GM19372 (cell line): ENCODE data around the gene NEUROD2.

Source experiments
- ATAC-seq: cut with Tn5 transposase; IDR thresholded peaks from one replicate; pipeline ENCODE4 v1.9.1; 2021; ENCODE audit warnings: mild to moderate bottlenecking, low read depth, moderate library complexity; ENCODE audit not compliant: unreplicated experiment

The NEUROD2 gene

DNA sequence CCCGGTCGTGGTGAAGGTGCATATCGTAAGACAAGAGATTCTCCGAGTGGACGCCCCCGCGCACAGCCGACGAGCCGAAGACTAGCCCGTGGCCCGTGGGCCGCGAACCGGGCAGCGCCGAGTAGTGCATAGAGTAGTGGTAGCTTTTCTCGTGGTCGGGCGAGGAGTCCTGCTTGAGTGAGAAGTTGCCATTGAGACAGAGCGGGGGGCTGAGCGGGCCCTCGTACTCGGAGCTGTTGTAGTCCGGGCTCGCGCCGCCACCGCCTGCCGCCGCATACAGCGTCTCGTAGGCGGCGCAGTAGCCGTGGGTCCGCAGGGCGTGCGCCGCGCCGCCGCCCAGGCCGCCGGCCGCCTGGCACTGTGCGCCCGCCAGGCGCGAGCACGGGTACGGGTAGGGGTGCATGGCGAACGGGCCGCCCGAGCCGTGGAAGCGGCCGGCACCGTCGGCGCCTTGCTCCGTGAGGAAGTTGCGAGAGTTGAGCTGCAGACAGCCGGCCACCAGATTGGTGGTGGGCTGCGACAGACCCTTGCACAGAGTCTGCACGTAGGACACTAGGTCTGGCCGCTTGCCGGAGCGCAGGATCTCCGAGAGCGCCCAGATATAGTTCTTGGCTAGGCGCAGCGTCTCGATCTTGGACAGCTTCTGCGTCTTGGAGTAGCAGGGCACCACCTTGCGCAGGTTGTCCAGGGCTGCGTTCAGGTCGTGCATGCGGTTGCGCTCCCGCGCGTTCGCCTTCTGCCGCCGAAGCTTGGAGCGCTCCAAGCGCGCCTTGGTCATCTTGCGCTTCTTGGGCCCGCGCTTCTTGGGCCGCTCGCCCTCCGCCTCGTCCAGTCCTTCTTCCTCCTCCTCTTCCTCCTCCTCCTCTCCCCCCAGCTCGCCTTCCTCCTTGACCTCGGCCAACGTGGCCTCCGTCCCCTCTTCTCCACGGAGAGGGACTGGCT is 2.0 kb downstream of the NEUROD2 start:
- no peak for ATAC-seq

GRCh38 chr17:39604911-39605491 is 2.7 kb downstream of the NEUROD2 start:
- no peak for ATAC-seq

- no peak for ATAC-seq
Measured at GRCh38 chr17:39603304-39604016, 4.3 kb downstream of the NEUROD2 start.

DNA sequence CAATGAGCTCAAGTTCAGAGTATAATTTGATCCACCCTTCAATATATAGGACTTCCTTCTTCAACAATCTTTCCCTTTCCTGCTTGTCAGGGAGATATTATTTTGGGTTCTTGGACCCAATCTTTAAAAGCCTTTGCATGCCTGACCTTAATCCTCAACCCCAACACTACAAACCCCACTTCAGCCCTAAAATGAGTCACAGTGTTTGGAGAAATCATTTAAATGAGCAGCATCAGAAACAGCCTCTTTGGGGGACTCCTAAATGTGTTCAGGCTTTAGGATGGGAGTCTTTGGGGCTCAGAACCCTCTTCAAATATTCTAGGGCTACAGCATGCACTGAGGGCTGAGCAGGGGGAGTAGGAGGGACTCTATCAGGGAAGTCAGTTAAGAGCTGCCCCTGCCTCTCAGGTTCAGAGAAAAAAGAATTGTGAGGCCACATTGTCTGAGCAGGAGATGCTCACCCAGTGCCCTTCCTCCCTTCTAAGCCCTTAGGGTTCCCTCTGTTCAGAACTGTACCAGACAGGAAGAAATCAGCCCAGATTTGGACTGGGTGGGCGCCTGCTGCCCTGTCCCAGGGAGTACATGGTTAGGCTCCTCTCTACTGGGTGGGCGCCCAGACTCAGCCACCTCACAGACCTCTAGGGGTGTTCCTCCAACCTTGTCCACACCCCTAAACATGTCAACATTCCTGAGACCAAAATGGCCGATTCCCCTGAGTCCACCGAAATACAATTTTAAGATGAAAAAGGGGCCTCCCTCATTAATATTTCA is 5.0 kb downstream of the NEUROD2 start:
- no peak for ATAC-seq

GRCh38 chr17:39601758-39602532 is 5.8 kb downstream of the NEUROD2 start:
- ATAC-seq, result no peak

DNA sequence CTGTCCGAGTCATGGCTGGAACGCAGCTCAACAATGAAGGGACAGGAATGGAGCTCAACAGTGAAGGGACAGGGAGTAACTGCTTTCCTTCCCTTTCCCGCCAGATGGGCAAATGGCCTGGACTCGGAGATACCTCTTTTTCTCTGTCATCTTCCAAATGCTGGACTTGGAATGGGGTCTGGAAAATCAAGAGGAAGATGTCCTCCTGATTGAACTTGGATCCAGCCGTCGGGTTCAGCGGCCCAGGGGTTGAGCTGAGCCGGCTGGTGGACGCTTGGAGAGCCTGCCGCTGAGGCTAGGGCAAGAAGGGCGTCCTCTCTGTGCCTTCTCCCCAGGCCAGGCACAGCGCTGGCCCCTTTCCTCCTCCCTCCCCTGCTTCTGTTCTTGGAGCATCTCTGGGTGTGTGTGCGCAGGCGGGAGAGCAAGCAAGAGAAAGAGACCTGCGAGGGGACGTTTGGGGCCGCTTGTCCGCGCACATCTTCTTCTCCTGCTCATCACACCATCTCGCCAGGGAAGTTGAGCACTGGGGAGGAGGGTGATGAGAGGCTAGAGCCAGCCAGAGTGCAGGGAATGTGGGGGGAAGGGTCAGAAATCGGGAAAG is 6.6 kb downstream of the NEUROD2 start:
- no peak for ATAC-seq

DNA sequence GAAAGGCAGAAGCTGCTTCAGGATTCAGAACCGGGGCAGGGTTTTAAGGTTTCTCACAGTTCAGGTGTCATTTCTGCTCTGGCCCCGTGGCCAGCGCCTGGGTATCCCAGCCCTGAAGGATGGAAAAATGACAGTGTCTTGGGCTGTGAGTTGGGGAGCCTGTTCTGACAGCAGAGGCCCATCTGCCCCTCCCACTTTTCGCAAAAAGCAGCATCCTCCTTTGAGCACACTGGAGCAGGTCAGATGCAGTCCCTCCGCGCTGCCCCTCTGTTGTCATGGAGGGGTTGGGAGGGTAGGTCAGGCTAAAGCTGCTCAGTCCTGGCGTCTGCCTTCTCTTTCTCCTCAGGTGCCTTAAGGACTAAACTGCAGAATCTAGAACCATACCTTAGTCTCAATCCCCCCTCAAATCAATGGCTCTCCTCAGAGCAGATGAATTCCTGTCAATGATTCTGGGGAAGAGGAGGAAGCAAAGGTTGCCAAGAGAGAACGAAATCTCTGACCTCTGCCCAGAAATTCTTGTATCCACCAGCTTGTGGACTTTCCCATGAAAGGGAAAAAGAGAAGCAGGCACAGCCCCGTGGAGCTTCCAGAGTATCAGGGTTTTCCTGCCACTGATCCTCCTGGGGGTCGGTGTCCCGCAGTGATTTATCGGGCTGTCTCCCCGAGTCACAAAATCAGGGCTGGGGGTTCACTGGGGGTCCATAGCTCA is 7.3 kb downstream of the NEUROD2 start:
- ATAC-seq, result no peak

- ATAC-seq, result no peak
Measured at GRCh38 chr17:39599665-39600231, 8.0 kb downstream of the NEUROD2 start.

GRCh38 chr17:39599004-39599664 is 8.6 kb downstream of the NEUROD2 start:
- ATAC-seq, result no peak

GRCh38 chr17:39598630-39599003 is 9.1 kb downstream of the NEUROD2 start:
- ATAC-seq, result no peak

DNA sequence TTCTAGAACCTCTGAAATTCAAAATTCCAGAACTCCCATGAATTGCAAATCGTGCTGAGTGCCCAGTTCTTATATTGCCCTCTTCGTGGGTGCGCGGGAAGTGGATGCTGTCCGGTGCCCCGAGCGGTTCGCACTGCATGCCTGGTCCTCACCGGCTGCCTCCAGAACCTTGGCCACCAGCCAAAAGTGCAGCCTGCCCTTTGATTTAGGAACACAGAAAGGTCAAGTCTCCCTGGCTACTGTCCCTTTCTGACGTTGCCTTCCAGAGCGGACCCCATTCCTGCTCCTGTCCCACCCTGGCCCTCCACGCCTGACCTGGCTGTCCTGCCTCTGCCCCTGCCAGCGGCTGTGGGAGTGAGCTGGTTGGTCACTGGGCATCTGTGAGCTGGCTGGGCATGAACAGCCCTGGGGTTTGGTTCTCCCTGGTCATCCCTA is 9.7 kb downstream of the NEUROD2 start:
- ATAC-seq, result no peak

- ATAC-seq, result no peak
Measured at GRCh38 chr17:39597372-39598046, 10.2 kb downstream of the NEUROD2 start.

- ATAC-seq, result no peak
Measured at GRCh38 chr17:39596543-39597267, 11.0 kb downstream of the NEUROD2 start.

GRCh38 chr17:39595928-39596510 is 11.7 kb downstream of the NEUROD2 start:
- ATAC-seq, result no peak

GRCh38 chr17:39595294-39595693 is 12.4 kb downstream of the NEUROD2 start:
- ATAC-seq, result no peak

DNA sequence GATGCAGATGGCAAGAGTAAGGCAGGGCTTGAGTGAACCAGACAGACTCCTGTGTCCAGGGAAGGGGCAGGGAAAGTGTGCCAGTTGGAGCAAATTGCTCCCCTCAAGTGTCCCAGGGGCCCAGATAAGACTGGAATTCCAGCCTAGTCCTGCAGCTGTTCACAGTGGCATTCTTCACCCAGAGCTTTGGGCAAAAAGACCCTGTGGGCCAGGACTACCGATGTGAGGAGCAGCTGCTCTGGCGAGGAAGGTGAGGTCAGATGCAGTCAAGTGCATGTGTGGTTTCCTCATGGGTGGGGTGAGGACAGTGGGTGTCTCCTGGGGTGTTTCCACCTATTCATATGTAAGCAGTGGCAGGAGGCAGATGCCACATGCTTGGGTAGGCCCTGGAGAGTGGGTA is 14.3 kb downstream of the NEUROD2 start:
- no peak for ATAC-seq
